ENCODE data around the gene COL4A6. TPM values are rescaled to one million over a fixed set of nuclear protein-coding genes. Genes with fewer than 3 reads are reported as not detected.

COL4A6 gene
- total and polyA plus RNA-seq, 2 experiments from 2014 or later = 4.0 to 12.9 TPM

GRCh38 chrX:108453841-108454240 lies 15.6 kb upstream of the COL4A6 start:
- Histone ChIP-seq H3K4me2 (no peak overlapping the region), H4K20me1 (ENCODE audit: insufficient read depth, poor library complexity, severe bottlenecking) (no peaks in the 10 kb centered on the region), H3K4me1 (ENCODE audit: insufficient read depth) (no peaks in the 10 kb centered on the region), H2AFZ (no peak overlapping the region), H3K27me3 (no peaks in the 10 kb centered on the region), H3K79me2 (peaks cover 20% of the 10 kb centered on the region), H3K9me3 (ENCODE audit: low read depth) (no peaks in the 10 kb centered on the region), H3K27ac (no peak overlapping the region), H3K4me3 (no peak overlapping the region), H3K9me2 (replicated peaks; ENCODE audit: insufficient read depth) (no peaks in the 10 kb centered on the region), H3K36me3 (replicated peaks; ENCODE audit: insufficient read depth, low read depth) (no peaks in the 10 kb centered on the region)
- no peak for DNase-seq (ENCODE audit: low spot score)
- WGBS (ENCODE audit: low lambda C conversion rate, missing lambda C conversion rate) = 77% methylated on average over 3 of the region's 3 CpGs
- TF ChIP-seq EZH2 (IDR thresholded peaks at IDR 0.05; ENCODE audit: borderline replicate concordance) (no peak), EZH2phosphoT487 (IDR thresholded peaks at IDR 0.05; ENCODE audit: low read depth, severe bottlenecking, unreplicated experiment) (no peak), CTCF (IDR thresholded peaks at IDR 0.05; ENCODE audit: poor library complexity) (no peak)

GRCh38 chrX:108447303-108447702 lies 9.1 kb upstream of the COL4A6 start:
- 84% methylated on average over 2 of the region's 2 CpGs for WGBS (ENCODE audit: low lambda C conversion rate, missing lambda C conversion rate)
- Histone ChIP-seq H2AFZ (no peak overlapping the region), H3K79me2 (peaks cover 48% of the 10 kb centered on the region)

GRCh38 chrX:108442901-108443464 lies 4.8 kb upstream of the COL4A6 start:
- Histone ChIP-seq H3K4me1 (ENCODE audit: insufficient read depth) (no peaks in the 10 kb centered on the region), H4K20me1 (ENCODE audit: insufficient read depth, poor library complexity, severe bottlenecking) (no peaks in the 10 kb centered on the region), H3K9me3 (ENCODE audit: low read depth) (peaks cover 7% of the 10 kb centered on the region), H2AFZ (no peak overlapping the region), H3K9me2 (replicated peaks; ENCODE audit: insufficient read depth) (no peaks in the 10 kb centered on the region), H3K79me2 (peaks cover 64% of the 10 kb centered on the region), H3K27ac (peak overlapping the region; percentile 19), H3K4me2 (peak overlapping the region; percentile 78), H3K4me3 (no peak overlapping the region), H3K27me3 (no peaks in the 10 kb centered on the region), H3K36me3 (replicated peaks; ENCODE audit: insufficient read depth, low read depth) (no peaks in the 10 kb centered on the region)
- TF ChIP-seq CTCF (IDR thresholded peaks at IDR 0.05; ENCODE audit: poor library complexity) = no peak
- no peak for TF ChIP-seq EZH2phosphoT487 (IDR thresholded peaks at IDR 0.05; ENCODE audit: low read depth, severe bottlenecking, unreplicated experiment)
- 47% methylated on average over 2 of the region's 2 CpGs for WGBS (ENCODE audit: low lambda C conversion rate, missing lambda C conversion rate)
- no peak for DNase-seq (ENCODE audit: low spot score)

More at GRCh38 chrX:108447303-108447702, 9.1 kb upstream of the COL4A6 start:
- no peak for TF ChIP-seq CTCF (IDR thresholded peaks at IDR 0.05; ENCODE audit: poor library complexity)
- no peak overlapping the region for H3K27ac ChIP-seq
- H3K9me3 ChIP-seq (ENCODE audit: low read depth) = peaks cover 7% of the 10 kb centered on the region
- H3K27me3 ChIP-seq = no peaks in the 10 kb centered on the region
- no peak overlapping the region for H3K4me2 ChIP-seq
- no peaks in the 10 kb centered on the region for H4K20me1 ChIP-seq (ENCODE audit: insufficient read depth, poor library complexity, severe bottlenecking)
- no peak for DNase-seq (ENCODE audit: low spot score)
- no peaks in the 10 kb centered on the region for H3K36me3 ChIP-seq (replicated peaks; ENCODE audit: insufficient read depth, low read depth)
- H3K4me1 ChIP-seq (ENCODE audit: insufficient read depth) = no peaks in the 10 kb centered on the region
- H3K9me2 ChIP-seq (replicated peaks; ENCODE audit: insufficient read depth) = no peaks in the 10 kb centered on the region
- H3K4me3 ChIP-seq = no peak overlapping the region

Measured in hepatocyte (in vitro differentiated cells).